Mammary epithelial cell (primary cell): ENCODE results near the gene C4B.
"Not testable (repeated sequence)": the region's sequence is repeated elsewhere in the genome, so short reads cannot be mapped to it uniquely, and the experiment has no call there.

Experiments used
- EZH2 ChIP-seq: IDR thresholded peaks from 2 replicates; pipeline ENCODE4 v1.6.1; 2012; ENCODE audit warnings: low read length, inconsistent platforms, borderline replicate concordance
- TF ChIP-seq, protein P1 (sequence below), 2 donors: IDR thresholded peaks in 1 of 2; conservative IDR thresholded peaks in 1 of 2; 2 replicates each; pipeline ENCODE4 v1.5.1; 2011 to 2012; ENCODE audit warnings: inconsistent platforms in 2 of 2, low read length in 2 of 2, mild to moderate bottlenecking in 2 of 2, control low read depth in 1 of 2, low read depth in 1 of 2; ENCODE audit not compliant: insufficient read depth in 1 of 2; ENCODE audit errors: extremely low read depth in 1 of 2

GRCh38 chr6:31980195-31980876, 34.3 kb upstream of the C4B start:
- TF ChIP-seq, protein P1, sequence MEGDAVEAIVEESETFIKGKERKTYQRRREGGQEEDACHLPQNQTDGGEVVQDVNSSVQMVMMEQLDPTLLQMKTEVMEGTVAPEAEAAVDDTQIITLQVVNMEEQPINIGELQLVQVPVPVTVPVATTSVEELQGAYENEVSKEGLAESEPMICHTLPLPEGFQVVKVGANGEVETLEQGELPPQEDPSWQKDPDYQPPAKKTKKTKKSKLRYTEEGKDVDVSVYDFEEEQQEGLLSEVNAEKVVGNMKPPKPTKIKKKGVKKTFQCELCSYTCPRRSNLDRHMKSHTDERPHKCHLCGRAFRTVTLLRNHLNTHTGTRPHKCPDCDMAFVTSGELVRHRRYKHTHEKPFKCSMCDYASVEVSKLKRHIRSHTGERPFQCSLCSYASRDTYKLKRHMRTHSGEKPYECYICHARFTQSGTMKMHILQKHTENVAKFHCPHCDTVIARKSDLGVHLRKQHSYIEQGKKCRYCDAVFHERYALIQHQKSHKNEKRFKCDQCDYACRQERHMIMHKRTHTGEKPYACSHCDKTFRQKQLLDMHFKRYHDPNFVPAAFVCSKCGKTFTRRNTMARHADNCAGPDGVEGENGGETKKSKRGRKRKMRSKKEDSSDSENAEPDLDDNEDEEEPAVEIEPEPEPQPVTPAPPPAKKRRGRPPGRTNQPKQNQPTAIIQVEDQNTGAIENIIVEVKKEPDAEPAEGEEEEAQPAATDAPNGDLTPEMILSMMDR (conservative IDR thresholded peaks at IDR 0.05 in 1 of 2, IDR thresholded peaks at IDR 0.05 in 1 of 2; ENCODE audit: extremely low read depth in 1 of 2, insufficient read depth in 1 of 2, low read depth in 1 of 2, low read length in 2 of 2) = not testable (repeated sequence)
- TF ChIP-seq EZH2 = not testable (repeated sequence)
